GM12891 (cell line): ENCODE measurements around the gene RAPGEF5.

Experiments used
- POLR2A ChIP-seq: IDR thresholded peaks from 2 replicates; pipeline ENCODE4 v1.6.1; 2011; ENCODE audit warnings: low read depth, low read length, control low read depth
- POLR2AphosphoS5 ChIP-seq: IDR thresholded peaks from 2 replicates; pipeline ENCODE4 v1.6.1; 2011; ENCODE audit warnings: low read depth, low read length, control low read depth

- TF ChIP-seq POLR2AphosphoS5 (no peak), POLR2A (no peak)
These were observed 56.1 kb downstream of the RAPGEF5 start for GRCh38 chr7:22300839-22301238.
